GM13977 (cell line): ENCODE measurements around the gene IL25.

Experiments
- DNase-seq: peaks from one replicate; pipeline ENCODE4 v3.0.0; 2012; ENCODE audit warnings: low spot score
- CTCF ChIP-seq: IDR thresholded peaks from 2 replicates; pipeline ENCODE4 v1.5.1; 2012; ENCODE audit warnings: mild to moderate bottlenecking, control low read depth; ENCODE audit not compliant: insufficient read depth; ENCODE audit errors: extremely low read depth, missing control alignments
- in situ Hi-C: fragments of 300-500 bp; cut with MboI; formaldehyde crosslinking; loops from one replicate; pipeline ENCODE4 v1.12.0; 2022; ENCODE audit warnings: low sequenced_read_pairs, low pct_unique_long_range_greater_than_20kb, mixed read lengths, inconsistent platforms; ENCODE audit not compliant: unreplicated experiment

IL25 gene

GRCh38 chr14:23403908-23404307 is 31.3 kb downstream of the IL25 start:
- in situ Hi-C loops: no loop called here
- no peak for TF ChIP-seq CTCF
- DNase-seq: no peak

GRCh38 chr14:23404331-23404900 is 31.8 kb downstream of the IL25 start:
- TF ChIP-seq CTCF: no peak
- in situ Hi-C loops: no loop called here
- DNase-seq: no peak

DNA sequence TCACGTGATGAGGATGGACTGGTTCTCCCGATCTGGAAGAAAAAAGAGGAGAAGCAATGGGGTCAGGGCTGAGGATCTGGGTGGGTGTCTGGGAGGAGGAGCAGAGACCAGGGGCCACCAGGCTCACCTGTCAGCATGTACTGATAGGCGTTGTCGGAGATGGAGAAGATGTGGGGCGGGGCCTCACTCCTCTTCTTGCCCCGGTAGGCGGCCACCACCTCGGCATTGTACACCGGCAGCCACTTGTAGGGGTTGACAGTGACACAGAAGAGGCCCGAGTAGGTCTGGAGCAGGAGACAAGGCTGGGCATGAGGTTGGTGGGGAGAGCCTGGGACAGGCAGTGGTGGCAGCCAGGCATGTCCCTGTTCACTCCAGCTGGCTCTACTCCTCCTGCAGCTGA is 32.5 kb downstream of the IL25 start:
- no peak for DNase-seq
- TF ChIP-seq CTCF: no peak
- in situ Hi-C loops: no loop called here

DNA sequence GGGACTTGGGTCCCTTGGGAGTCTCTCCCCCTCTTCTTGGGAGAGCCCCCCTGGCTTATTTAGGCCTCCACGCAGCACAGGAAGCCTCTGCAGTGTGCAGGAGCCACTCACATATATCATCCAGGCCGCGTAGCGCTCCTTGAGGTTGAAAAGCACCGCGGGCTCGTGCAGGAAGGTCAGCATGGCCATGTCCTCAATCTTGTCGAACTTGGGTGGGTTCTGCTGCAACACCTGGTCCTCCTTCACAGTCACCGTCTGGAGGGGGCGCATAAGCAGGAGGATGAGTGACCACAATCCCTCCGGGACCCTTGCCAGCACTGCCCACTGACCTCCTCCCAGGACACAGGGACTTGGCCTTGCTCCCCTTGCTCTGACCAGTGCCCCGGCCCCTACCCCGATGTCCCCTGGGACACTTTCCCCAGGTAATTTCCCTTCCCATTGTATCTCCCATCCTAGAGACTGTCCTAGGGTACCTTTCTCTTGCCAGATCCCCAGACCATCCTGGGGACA is 33.0 kb downstream of the IL25 start:
- DNase-seq: no peak
- in situ Hi-C loops: no loop called here
- no peak for TF ChIP-seq CTCF

GRCh38 chr14:23406244-23406643 is 33.6 kb downstream of the IL25 start:
- DNase-seq: no peak
- in situ Hi-C loops: no loop called here

GRCh38 chr14:23406725-23407355 is 34.2 kb downstream of the IL25 start:
- in situ Hi-C loops: no loop called here
- no peak for DNase-seq
- no peak for TF ChIP-seq CTCF

More at GRCh38 chr14:23406244-23406643, 33.6 kb downstream of the IL25 start:
- no peak for TF ChIP-seq CTCF
